ENCODE results near the gene GSK3B. TPM values are rescaled to one million over a fixed set of nuclear protein-coding genes. Genes with fewer than 3 reads are reported as not detected.

The GSK3B gene
- total and polyA plus RNA-seq, 2 donors (not counting 1 experiment from before 2014, with no cell fraction given), result 37.3 to 44.8 TPM

- no peak for DNase-seq (ENCODE audit: low read depth in 2 of 2)
- H3K27ac ChIP-seq (ENCODE audit: insufficient read depth, low read length), result no peak overlapping the region
- H4K20me1 ChIP-seq (ENCODE audit: control insufficient read depth, extremely low read depth, insufficient read depth, low read length), result peaks cover 7% of the 10 kb centered on the region
- peaks cover 2% of the 10 kb centered on the region for H3K4me1 ChIP-seq (ENCODE audit: control insufficient read depth, extremely low read depth, insufficient read depth, low read length)
- H3K9ac ChIP-seq (ENCODE audit: insufficient read depth, low read length), result no peak overlapping the region
- H3K9me3 ChIP-seq (ENCODE audit: control insufficient read depth, insufficient read depth, low read depth, low read length), result no peaks in the 10 kb centered on the region
- H3K36me3 ChIP-seq (ENCODE audit: control insufficient read depth, insufficient read depth, low read length), result no peaks in the 10 kb centered on the region
- peaks cover 77% of the 10 kb centered on the region for H3K79me2 ChIP-seq (ENCODE audit: control insufficient read depth, insufficient read depth, low read length)
- H3K4me3 ChIP-seq (replicated peaks in 1 of 4; ENCODE audit: control extremely low read depth in 1 of 4, insufficient read depth in 1 of 4, low read depth in 3 of 4, low read length in 4 of 4), result no peak overlapping the region
- H2AFZ ChIP-seq (ENCODE audit: low read length), result no peak overlapping the region
- no peak for TF ChIP-seq CTCF (conservative IDR thresholded peaks at IDR 0.05 in 1 of 2, IDR thresholded peaks at IDR 0.05 in 1 of 2; ENCODE audit: low read depth in 1 of 2, low read length in 2 of 2)
- no peak overlapping the region for H3K4me2 ChIP-seq (ENCODE audit: extremely low read depth, insufficient read depth, low read length)
- no peaks in the 10 kb centered on the region for H3K27me3 ChIP-seq (ENCODE audit: control insufficient read depth, insufficient read depth, low read length)
Measured at GRCh38 chr3:120049881-120050539, 44.2 kb downstream of the GSK3B start.

GRCh38 chr3:120049072-120049471, 45.2 kb downstream of the GSK3B start:
- H3K9ac ChIP-seq (ENCODE audit: insufficient read depth, low read length), result no peak overlapping the region
- H3K4me1 ChIP-seq (ENCODE audit: control insufficient read depth, extremely low read depth, insufficient read depth, low read length), result peaks cover 2% of the 10 kb centered on the region
- H3K79me2 ChIP-seq (ENCODE audit: control insufficient read depth, insufficient read depth, low read length), result peaks cover 78% of the 10 kb centered on the region
- TF ChIP-seq EZH2 (IDR thresholded peaks at IDR 0.05; ENCODE audit: low read length, missing control alignments), result no peak
- no peak for TF ChIP-seq CTCF (conservative IDR thresholded peaks at IDR 0.05 in 1 of 2, IDR thresholded peaks at IDR 0.05 in 1 of 2; ENCODE audit: low read depth in 1 of 2, low read length in 2 of 2)
- no peak overlapping the region for H3K4me2 ChIP-seq (ENCODE audit: extremely low read depth, insufficient read depth, low read length)
- H3K36me3 ChIP-seq (ENCODE audit: control insufficient read depth, insufficient read depth, low read length), result no peaks in the 10 kb centered on the region
- H3K4me3 ChIP-seq (replicated peaks in 1 of 4; ENCODE audit: control extremely low read depth in 1 of 4, insufficient read depth in 1 of 4, low read depth in 3 of 4, low read length in 4 of 4), result no peak overlapping the region
- DNase-seq (ENCODE audit: low read depth in 2 of 2), result no peak
- H3K27me3 ChIP-seq (ENCODE audit: control insufficient read depth, insufficient read depth, low read length), result no peaks in the 10 kb centered on the region
- peaks cover 7% of the 10 kb centered on the region for H4K20me1 ChIP-seq (ENCODE audit: control insufficient read depth, extremely low read depth, insufficient read depth, low read length)
- H3K27ac ChIP-seq (ENCODE audit: insufficient read depth, low read length), result no peak overlapping the region
- no peak overlapping the region for H2AFZ ChIP-seq (ENCODE audit: low read length)
- no peaks in the 10 kb centered on the region for H3K9me3 ChIP-seq (ENCODE audit: control insufficient read depth, insufficient read depth, low read depth, low read length)

GRCh38 chr3:120048355-120049041, 45.7 kb downstream of the GSK3B start:
- no peaks in the 10 kb centered on the region for H3K36me3 ChIP-seq (ENCODE audit: control insufficient read depth, insufficient read depth, low read length)
- H2AFZ ChIP-seq (ENCODE audit: low read length), result no peak overlapping the region
- DNase-seq (ENCODE audit: low read depth in 2 of 2), result peak in 1 of 2 donors; percentile 12
- no peak for TF ChIP-seq EZH2 (IDR thresholded peaks at IDR 0.05; ENCODE audit: low read length, missing control alignments)
- TF ChIP-seq CTCF (conservative IDR thresholded peaks at IDR 0.05 in 1 of 2, IDR thresholded peaks at IDR 0.05 in 1 of 2; ENCODE audit: low read depth in 1 of 2, low read length in 2 of 2), result no peak
- H4K20me1 ChIP-seq (ENCODE audit: control insufficient read depth, extremely low read depth, insufficient read depth, low read length), result peaks cover 7% of the 10 kb centered on the region
- peaks cover 2% of the 10 kb centered on the region for H3K4me1 ChIP-seq (ENCODE audit: control insufficient read depth, extremely low read depth, insufficient read depth, low read length)
- no peaks in the 10 kb centered on the region for H3K9me3 ChIP-seq (ENCODE audit: control insufficient read depth, insufficient read depth, low read depth, low read length)
- no peak overlapping the region for H3K9ac ChIP-seq (ENCODE audit: insufficient read depth, low read length)
- H3K27me3 ChIP-seq (ENCODE audit: control insufficient read depth, insufficient read depth, low read length), result no peaks in the 10 kb centered on the region
- peaks cover 79% of the 10 kb centered on the region for H3K79me2 ChIP-seq (ENCODE audit: control insufficient read depth, insufficient read depth, low read length)
- no peak overlapping the region for H3K4me3 ChIP-seq (replicated peaks in 1 of 4; ENCODE audit: control extremely low read depth in 1 of 4, insufficient read depth in 1 of 4, low read depth in 3 of 4, low read length in 4 of 4)
- no peak overlapping the region for H3K4me2 ChIP-seq (ENCODE audit: extremely low read depth, insufficient read depth, low read length)
- H3K27ac ChIP-seq (ENCODE audit: insufficient read depth, low read length), result no peak overlapping the region

Data from fibroblast of lung (primary cell).